ENCODE data around the gene ATG2A. TPM values are rescaled to one million over a fixed set of nuclear protein-coding genes. Genes with fewer than 3 reads are reported as not detected.

ATG2A gene
- total and polyA plus RNA-seq, 2 donors (not counting 3 experiments of a cell fraction or from before 2014, with no cell fraction given), result 13.4 to 24.3 TPM

DNA sequence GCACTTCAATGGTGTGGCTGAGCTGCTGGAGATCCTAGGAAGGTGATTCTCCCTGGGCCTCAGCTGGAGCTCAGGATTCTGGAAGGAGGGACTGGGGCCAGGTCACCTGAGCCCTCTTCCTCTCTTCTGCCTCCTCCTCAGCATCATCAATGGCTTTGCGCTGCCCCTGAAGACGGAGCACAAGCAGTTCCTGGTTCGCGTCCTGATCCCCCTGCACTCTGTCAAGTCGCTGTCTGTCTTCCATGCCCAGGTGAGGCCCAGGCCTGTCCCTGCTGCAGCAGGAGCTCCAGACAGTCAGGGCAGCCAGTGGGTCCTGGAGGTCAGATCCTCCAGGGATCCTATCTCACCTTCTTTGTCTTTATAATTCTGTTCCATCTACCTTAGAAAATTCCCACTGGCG is 13.3 kb upstream of the ATG2A start:
- Histone ChIP-seq H2AFZ (ENCODE audit: low read depth, low read length) (no peak overlapping the region), H3K27ac (ENCODE audit: insufficient read depth, low read depth, low read length) (no peak overlapping the region), H3K4me2 (ENCODE audit: insufficient read depth, low read length) (no peak overlapping the region), H3K9me1 (replicated peaks; ENCODE audit: control insufficient read depth, extremely low read depth, insufficient read depth, low read length) (no peaks in the 10 kb centered on the region), H3K4me1 (ENCODE audit: control insufficient read depth, extremely low read depth, insufficient read depth, low read length) (peaks cover 1% of the 10 kb centered on the region), H3K79me2 (ENCODE audit: control insufficient read depth, insufficient read depth, low read length) (no peaks in the 10 kb centered on the region), H4K20me1 (replicated peaks; ENCODE audit: control insufficient read depth, extremely low read depth, insufficient read depth, low read length) (no peaks in the 10 kb centered on the region), H3K36me3 (ENCODE audit: control insufficient read depth in 2 of 2, extremely low read depth in 1 of 2, insufficient read depth in 2 of 2, low read length in 2 of 2) (peaks cover 3 to 38% of the 10 kb centered on the region in 2 experiments), H3K4me3 (replicated peaks in 1 of 3; ENCODE audit: insufficient read depth in 1 of 3, low read depth in 1 of 3, low read length in 3 of 3) (no peak overlapping the region), H3K9ac (replicated peaks; ENCODE audit: extremely low read depth, insufficient read depth, low read length) (no peak overlapping the region), H3K9me3 (replicated peaks; ENCODE audit: control insufficient read depth, insufficient read depth, low read length) (no peaks in the 10 kb centered on the region), H3K27me3 (ENCODE audit: control insufficient read depth in 2 of 2, insufficient read depth in 2 of 2, low read length in 2 of 2) (no peaks in the 10 kb centered on the region)
- TF ChIP-seq EZH2 (IDR thresholded peaks at IDR 0.05; ENCODE audit: borderline replicate concordance, low read depth, low read length, severe bottlenecking), result no peak
- TF ChIP-seq, protein P1, sequence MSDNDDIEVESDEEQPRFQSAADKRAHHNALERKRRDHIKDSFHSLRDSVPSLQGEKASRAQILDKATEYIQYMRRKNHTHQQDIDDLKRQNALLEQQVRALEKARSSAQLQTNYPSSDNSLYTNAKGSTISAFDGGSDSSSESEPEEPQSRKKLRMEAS (IDR thresholded peaks at IDR 0.05; ENCODE audit: insufficient read depth, insufficient read length), result no peak
- no peak for TF ChIP-seq GATA2 (IDR thresholded peaks at IDR 0.05; ENCODE audit: insufficient read depth, insufficient read length, low read depth, low read length)
- TF ChIP-seq FOS (IDR thresholded peaks at IDR 0.05; ENCODE audit: borderline replicate concordance, insufficient read depth, low read length), result no peak
- TF ChIP-seq, protein P2, sequence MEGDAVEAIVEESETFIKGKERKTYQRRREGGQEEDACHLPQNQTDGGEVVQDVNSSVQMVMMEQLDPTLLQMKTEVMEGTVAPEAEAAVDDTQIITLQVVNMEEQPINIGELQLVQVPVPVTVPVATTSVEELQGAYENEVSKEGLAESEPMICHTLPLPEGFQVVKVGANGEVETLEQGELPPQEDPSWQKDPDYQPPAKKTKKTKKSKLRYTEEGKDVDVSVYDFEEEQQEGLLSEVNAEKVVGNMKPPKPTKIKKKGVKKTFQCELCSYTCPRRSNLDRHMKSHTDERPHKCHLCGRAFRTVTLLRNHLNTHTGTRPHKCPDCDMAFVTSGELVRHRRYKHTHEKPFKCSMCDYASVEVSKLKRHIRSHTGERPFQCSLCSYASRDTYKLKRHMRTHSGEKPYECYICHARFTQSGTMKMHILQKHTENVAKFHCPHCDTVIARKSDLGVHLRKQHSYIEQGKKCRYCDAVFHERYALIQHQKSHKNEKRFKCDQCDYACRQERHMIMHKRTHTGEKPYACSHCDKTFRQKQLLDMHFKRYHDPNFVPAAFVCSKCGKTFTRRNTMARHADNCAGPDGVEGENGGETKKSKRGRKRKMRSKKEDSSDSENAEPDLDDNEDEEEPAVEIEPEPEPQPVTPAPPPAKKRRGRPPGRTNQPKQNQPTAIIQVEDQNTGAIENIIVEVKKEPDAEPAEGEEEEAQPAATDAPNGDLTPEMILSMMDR (IDR thresholded peaks at IDR 0.05; ENCODE audit: extremely low read depth in 1 of 2, insufficient read depth in 1 of 2, low read depth in 1 of 2, low read length in 2 of 2), result no peak
- TF ChIP-seq POLR2A (IDR thresholded peaks at IDR 0.05; ENCODE audit: low read depth, low read length), result no peak
- TF ChIP-seq JUN (IDR thresholded peaks at IDR 0.05; ENCODE audit: borderline replicate concordance, insufficient read depth, insufficient read length, low read depth), result no peak
- TF ChIP-seq POLR2AphosphoS5 (IDR thresholded peaks at IDR 0.05; ENCODE audit: insufficient read depth, low read depth, low read length), result no peak
- TF ChIP-seq MYC (IDR thresholded peaks at IDR 0.05; ENCODE audit: low read depth, low read length), result no peak
- POLR2A ChIA-PET, result no interaction called here
- intact Hi-C loops (cut with micrococcal nuclease) (no loop called here), dilution Hi-C loops (cut with MboI; ENCODE audit: extremely low pct_ligation_motif_present, low sequenced_read_pairs) (no loop called here)
- BruUV-seq (replicated peaks), result no TSS peak
- DNase-seq (ENCODE audit: low read depth, low spot score) (no peak), FAIRE-seq (no peak)
- CTCF ChIA-PET, result interaction anchor here (0.6 to 2.0 kb wide), 3 partner anchors 10 to 67 kb away, joined by 3 to 7 read pairs (median 4); partner anchors contain the start of genes BATF2 and MAJIN
